A549 (cell line): ENCODE measurements around the gene LOXHD1. TPM values are rescaled to one million over a fixed set of nuclear protein-coding genes. Genes with fewer than 3 reads are reported as not detected.

Source experiments
- ATAC-seq, 2 experiments: fragments of 200-7000 bp in 1 of 2; fragments of >200 bp in 1 of 2; cut with Nextera tagmentation in 1 of 2; cut with Tn5 transposase in 1 of 2; 3 replicates each; pipeline versions ENCODE4 v1.8.0 to v1.9.1; 2018 to 2020; ENCODE audit warnings: mild to moderate bottlenecking in 1 of 2, moderate library complexity in 1 of 2
- CTCF ChIA-PET: fragments of 300-600 bp; sonication (Branson Sonifier 250); formaldehyde crosslinking; extraction: SDS; loops from one replicate; lab custom pipeline; 2021; ENCODE audit warnings: antibody characterized with exemption, inconsistent platforms; lab: Yijun Ruan, JAX
- POLR2A ChIA-PET: fragments of 350-600 bp; formaldehyde crosslinking; extraction: SDS; loops from one replicate; lab custom pipeline; 2021; ENCODE audit warnings: antibody characterized with exemption, inconsistent platforms; lab: Yijun Ruan, JAX
- DNase-seq, 2 experiments: peaks; one replicate each; pipeline versions ENCODE4 v3.0.0 to v3.0.0-alpha.2; 2011 to 2016; ENCODE audit warnings: low read depth in 1 of 2, low spot score in 1 of 2
- FAIRE-seq: peaks from 2 replicates; lab custom pipeline; 2011; peaks lifted over from hg19 to GRCh38; lab: Jason Lieb, UNC
- H3K27ac ChIP-seq, 2 experiments: fragments of >200 bp; sonication (Bioruptor Twin); formaldehyde crosslinking; 3 replicates each; pipeline ENCODE4 v1.5.1; 2016 to 2017
- H3K4me1 ChIP-seq: fragments of >200 bp; sonication (Bioruptor Twin); formaldehyde crosslinking; 3 replicates; pipeline ENCODE4 v1.6.1; 2016
- H3K4me2 ChIP-seq: fragments of >200 bp; sonication (Bioruptor Twin); formaldehyde crosslinking; 3 replicates; pipeline ENCODE4 v1.6.1; 2016
- H3K4me3 ChIP-seq: fragments of >200 bp; sonication (Bioruptor Twin); formaldehyde crosslinking; 3 replicates; pipeline ENCODE4 v1.5.1; 2016
- H3K9me3 ChIP-seq: fragments of >200 bp; sonication (Bioruptor Twin); formaldehyde crosslinking; 3 replicates; pipeline ENCODE4 v1.6.1; 2016
- BCL3 ChIP-seq: fragments of >200 bp; sonication (Bioruptor Twin); formaldehyde crosslinking; IDR thresholded peaks from 3 replicates; pipeline ENCODE4 v1.6.1; 2016
- BHLHE40 ChIP-seq: IDR thresholded peaks from 2 replicates; pipeline ENCODE4 v1.6.1; 2012; ENCODE audit warnings: low read depth, low read length, inconsistent platforms
- CBX2 ChIP-seq: fragments of 200-600 bp; sonication (generic); IDR thresholded peaks from 2 replicates; pipeline ENCODE4 v1.6.1; 2016; ENCODE audit warnings: low read depth, mild to moderate bottlenecking, borderline replicate concordance
- CEBPB ChIP-seq, 2 experiments: fragments of >200 bp in 1 of 2; sonication (Bioruptor Twin) in 1 of 2; formaldehyde crosslinking in 1 of 2; IDR thresholded peaks; 2 replicates each; pipeline ENCODE4 v1.6.1; 2012 to 2016
- CHD4 ChIP-seq: fragments of 200-600 bp; sonication (generic); IDR thresholded peaks from 2 replicates; pipeline ENCODE4 v1.6.1; 2016; ENCODE audit warnings: antibody characterized with exemption, mild to moderate bottlenecking, borderline replicate concordance
- EHF ChIP-seq: fragments of 250-450 bp; sonication (Bioruptor Pico); IDR thresholded peaks from 2 replicates; pipeline ENCODE4 v1.5.0; 2020; ENCODE audit warnings: mild to moderate bottlenecking
- ELK1 ChIP-seq: fragments of 150-350 bp; IDR thresholded peaks from 2 replicates; pipeline ENCODE4 v1.6.1; 2014; ENCODE audit warnings: low read depth, mild to moderate bottlenecking, low read length
- ESRRA ChIP-seq: fragments of 150-350 bp; IDR thresholded peaks from 2 replicates; pipeline ENCODE4 v1.6.1; 2014; ENCODE audit warnings: mild to moderate bottlenecking, low read length, borderline replicate concordance
- FOSL2 ChIP-seq, 2 experiments: fragments of 450-650 bp in 1 of 2; fragments of >200 bp in 1 of 2; sonication (Bioruptor Twin) in 1 of 2; formaldehyde crosslinking; IDR thresholded peaks; 2 replicates each; pipeline versions ENCODE4 v1.5.0 to v1.6.1; 2016 to 2020; ENCODE audit warnings: mild to moderate bottlenecking in 1 of 2, moderate library complexity in 1 of 2
- FOXS1 ChIP-seq: fragments of 250-450 bp; sonication (Bioruptor Pico); IDR thresholded peaks from 2 replicates; pipeline ENCODE4 v1.5.0; 2020; ENCODE audit warnings: mild to moderate bottlenecking, moderate library complexity
- HDAC2 ChIP-seq: fragments of 200-600 bp; sonication (generic); IDR thresholded peaks from 2 replicates; pipeline ENCODE4 v1.6.1; 2016
- HOXA7 ChIP-seq: fragments of 250-450 bp; sonication (Bioruptor Pico); IDR thresholded peaks from 2 replicates; pipeline ENCODE4 v1.5.0; 2020; ENCODE audit warnings: mild to moderate bottlenecking, moderate library complexity
- KDM1A ChIP-seq: fragments of 200-600 bp; sonication (generic); IDR thresholded peaks from 2 replicates; pipeline ENCODE4 v1.6.1; 2016; ENCODE audit warnings: low read depth, mild to moderate bottlenecking
- KDM5A ChIP-seq: fragments of 200-600 bp; sonication (generic); IDR thresholded peaks from 2 replicates; pipeline ENCODE4 v1.6.1; 2016; ENCODE audit warnings: antibody characterized with exemption, mild to moderate bottlenecking
- MYC ChIP-seq: IDR thresholded peaks from 2 replicates; pipeline ENCODE4 v1.6.1; 2012; ENCODE audit warnings: mild to moderate bottlenecking, inconsistent platforms, low read length, improper control_type of control experiment, borderline replicate concordance
- NFE2L2 ChIP-seq: fragments of 150-350 bp; conservative IDR thresholded peaks from 2 replicates; pipeline ENCODE4 v1.6.1; 2014; ENCODE audit warnings: low read length
- POLR2A ChIP-seq: IDR thresholded peaks from 2 replicates; pipeline ENCODE4 v1.6.1; 2012; ENCODE audit warnings: mild to moderate bottlenecking, low read length
- POLR2AphosphoS2 ChIP-seq: conservative IDR thresholded peaks from 2 replicates; pipeline ENCODE4 v1.6.1; 2012; ENCODE audit warnings: low read length, improper control_type of control experiment, inconsistent platforms
- RCOR1 ChIP-seq: fragments of 150-350 bp; IDR thresholded peaks from 2 replicates; pipeline ENCODE4 v1.6.1; 2014; ENCODE audit warnings: antibody characterized with exemption, low read length, low read depth
- REST ChIP-seq: fragments of 200-600 bp; sonication (generic); IDR thresholded peaks from 2 replicates; pipeline ENCODE4 v1.6.1; 2016; ENCODE audit warnings: antibody characterized with exemption, mild to moderate bottlenecking, moderate library complexity
- RFX5 ChIP-seq: fragments of 450-650 bp; IDR thresholded peaks from 2 replicates; pipeline ENCODE4 v1.7.1; 2014; ENCODE audit warnings: antibody characterized with exemption, mild to moderate bottlenecking, moderate library complexity
- RNF2 ChIP-seq: fragments of 200-600 bp; sonication (generic); IDR thresholded peaks from 2 replicates; pipeline ENCODE4 v1.6.1; 2016; ENCODE audit warnings: low read depth, mild to moderate bottlenecking, antibody characterized with exemption, moderate library complexity, borderline replicate concordance
- SMC3 ChIP-seq: fragments of >200 bp; sonication (Bioruptor Twin); formaldehyde crosslinking; IDR thresholded peaks from 3 replicates; pipeline ENCODE4 v1.6.1; 2018; ENCODE audit warnings: inconsistent platforms
- TFCP2L1 ChIP-seq: fragments of 250-450 bp; sonication (Bioruptor Pico); IDR thresholded peaks from 2 replicates; pipeline ENCODE4 v1.5.0; 2021; ENCODE audit warnings: mild to moderate bottlenecking
- ZC3H11A ChIP-seq: fragments of 450-650 bp; IDR thresholded peaks from 2 replicates; pipeline ENCODE4 v1.6.1; 2014; ENCODE audit warnings: antibody characterized with exemption, mild to moderate bottlenecking
- ZFP36 ChIP-seq: fragments of 450-650 bp; IDR thresholded peaks from 2 replicates; pipeline ENCODE4 v1.6.1; 2014; ENCODE audit warnings: borderline replicate concordance; ENCODE audit not compliant: partially characterized antibody
- ZNF302 ChIP-seq: fragments of 250-450 bp; sonication (Bioruptor Pico); IDR thresholded peaks from 2 replicates; pipeline ENCODE4 v1.9.0; 2021; ENCODE audit warnings: inconsistent platforms, mild to moderate bottlenecking, moderate library complexity
- WGBS: methylation state at CpG from one replicate; pipeline ENCODE4 v1.1.6; 2017; ENCODE audit errors: missing lambda C conversion rate; 5-methylcytosine and 5-hydroxymethylcytosine counted together
- polyA plus RNA-seq, 4 experiments: library from polyadenylated mRNA; depleted of rRNA in 3 of 4; stranded (reverse); fragments of >200 nt; fragmentation: RNase III in 1 of 4; extraction: RNeasy Plus Mini Kit Qiagen cat#74134 plus additional on column Dnase treatment in 1 of 4; gene quantifications; 2 replicates in 3 of 4; 3 replicates in 1 of 4; pipeline ENCODE4 v1.2.3, GENCODE V29; 2011 to 2017

The LOXHD1 gene
- polyA plus RNA-seq, 2 of the 4 experiments (the other 2 are of a cell fraction) = not detected

- no peak for TF ChIP-seq EHF (CRISPR knock-in tag)
Measured at GRCh38 chr18:46554406-46555080, 102.5 kb downstream of the LOXHD1 start (continued).

- FAIRE-seq (no peak), ATAC-seq (no peak), DNase-seq (no peak)
- H3K4me3 ChIP-seq = no peak overlapping the region
- ChIA-PET CTCF (no interaction called here), POLR2A (no interaction called here)
- H3K4me2 ChIP-seq = no peak overlapping the region
- TF ChIP-seq POLR2A (no peak), CBX2 (no peak), TFCP2L1 (no peak), FOSL2 (IDR thresholded peaks at IDR 0.05) (no peak), FOSL2 (CRISPR knock-in tag; IDR thresholded peaks at IDR 0.05) (no peak), RCOR1 (no peak), NFE2L2 (no peak), CEBPB (IDR thresholded peaks at IDR 0.05) (no peak), SMC3 (no peak), ZNF302 (CRISPR knock-in tag) (no peak), KDM1A (no peak), CHD4 (no peak), EHF (CRISPR knock-in tag) (no peak), ELK1 (no peak), ESRRA (no peak), BHLHE40 (no peak), ZC3H11A (no peak), BCL3 (no peak), REST (no peak), FOXS1 (CRISPR knock-in tag) (no peak)
- H3K27ac ChIP-seq = no peak overlapping the region
- WGBS = 40% methylated on average over 2 of the region's 2 CpGs
- H3K4me1 ChIP-seq = no peaks in the 10 kb centered on the region
- no peaks in the 10 kb centered on the region for H3K9me3 ChIP-seq
Measured at GRCh38 chr18:46550609-46551008, 106.4 kb downstream of the LOXHD1 start.

- DNase-seq = no peak
- ChIA-PET CTCF (no interaction called here), POLR2A (no interaction called here)
- H3K27ac ChIP-seq = no peak overlapping the region
- no peaks in the 10 kb centered on the region for H3K9me3 ChIP-seq
- no peak overlapping the region for H3K4me2 ChIP-seq
- H3K4me1 ChIP-seq = no peaks in the 10 kb centered on the region
- FAIRE-seq = no peak
- H3K4me3 ChIP-seq = no peak overlapping the region
- WGBS = 0% methylated on average over 1 of the region's 1 CpG
- TF ChIP-seq RNF2 (no peak), ESRRA (no peak), HOXA7 (CRISPR knock-in tag) (no peak), POLR2AphosphoS2 (no peak), ZNF302 (CRISPR knock-in tag) (no peak), ZFP36 (no peak), HDAC2 (no peak), RFX5 (no peak), KDM1A (no peak), MYC (no peak), KDM5A (no peak)
- no peak for ATAC-seq
Measured at GRCh38 chr18:46547520-46547919, 109.5 kb downstream of the LOXHD1 start.
